ENCODE results near the gene ZNF587. TPM values are rescaled to one million over a fixed set of nuclear protein-coding genes. Genes with fewer than 3 reads are reported as not detected.
A peak's percentile ranks its signal among the peaks of the same experiment; 100 is the strongest.
"Not testable (repeated sequence)": the region's sequence is repeated elsewhere in the genome, so short reads cannot be mapped to it uniquely, and the experiment has no call there.

ZNF587 gene
- total RNA-seq, 2 experiments from 2014 or later: 20.6 to 24.3 TPM

- H3K9me3 Mint-ChIP-seq, H3K4me3 Mint-ChIP-seq, DNase-seq, H3K27ac Mint-ChIP-seq, H3K27me3 Mint-ChIP-seq: not testable (repeated sequence)
- Mint-ChIP-seq H3K4me1 (peaks cover 26% of the 10 kb centered on the region), H3K36me3 (peaks cover 53% of the 10 kb centered on the region)
These were observed 2.5 kb upstream of the ZNF587 start for GRCh38 chr19:57847164-57847563.

GRCh38 chr19:57849162-57849665 lies 445 bp upstream of the ZNF587 start:
- DNase-seq, H3K27me3 Mint-ChIP-seq, H3K9me3 Mint-ChIP-seq: not testable (repeated sequence)
- H3K36me3 Mint-ChIP-seq: peaks cover 55% of the 10 kb centered on the region
- H3K4me3 Mint-ChIP-seq: peak overlapping the region; percentile 87
- peak overlapping the region; percentile 87 for H3K27ac Mint-ChIP-seq
- peaks cover 23% of the 10 kb centered on the region for H3K4me1 Mint-ChIP-seq

- H3K27ac Mint-ChIP-seq: peak overlapping the region; percentile 87
- peaks cover 5% of the 10 kb centered on the region for H3K9me3 Mint-ChIP-seq
- H3K36me3 Mint-ChIP-seq: peaks cover 57% of the 10 kb centered on the region
- peak; percentile 8 for DNase-seq
- peaks cover 23% of the 10 kb centered on the region for H3K4me1 Mint-ChIP-seq
- peak overlapping the region; percentile 87 for H3K4me3 Mint-ChIP-seq
- H3K27me3 Mint-ChIP-seq: no peaks in the 10 kb centered on the region
These were observed 926 bp downstream of the ZNF587 start for GRCh38 chr19:57850553-57851017.

- not testable (repeated sequence) for H3K4me3 Mint-ChIP-seq, H3K9me3 Mint-ChIP-seq, H3K27ac Mint-ChIP-seq, DNase-seq, H3K27me3 Mint-ChIP-seq
- H3K4me1 Mint-ChIP-seq: peaks cover 22% of the 10 kb centered on the region
- peaks cover 65% of the 10 kb centered on the region for H3K36me3 Mint-ChIP-seq
These were observed 2.3 kb downstream of the ZNF587 start for GRCh38 chr19:57851812-57852603.

- H3K27me3 Mint-ChIP-seq, H3K9me3 Mint-ChIP-seq, DNase-seq, H3K4me3 Mint-ChIP-seq, H3K27ac Mint-ChIP-seq: not testable (repeated sequence)
- Mint-ChIP-seq H3K36me3 (peaks cover 78% of the 10 kb centered on the region), H3K4me1 (peaks cover 21% of the 10 kb centered on the region)
These were observed 4.5 kb downstream of the ZNF587 start for GRCh38 chr19:57854117-57854516.

GRCh38 chr19:57862351-57862750 lies 12.7 kb downstream of the ZNF587 start:
- Mint-ChIP-seq H3K9me3 (peaks cover 44% of the 10 kb centered on the region), H3K36me3 (peaks cover 91% of the 10 kb centered on the region)
- not testable (repeated sequence) for H3K4me3 Mint-ChIP-seq, H3K27ac Mint-ChIP-seq, H3K27me3 Mint-ChIP-seq, H3K4me1 Mint-ChIP-seq, DNase-seq

GRCh38 chr19:57867868-57868492 lies 18.3 kb downstream of the ZNF587 start:
- no peak overlapping the region for H3K27ac Mint-ChIP-seq
- no peaks in the 10 kb centered on the region for H3K4me1 Mint-ChIP-seq
- DNase-seq: no peak
- H3K27me3 Mint-ChIP-seq: no peaks in the 10 kb centered on the region
- peaks cover 92% of the 10 kb centered on the region for H3K36me3 Mint-ChIP-seq
- peaks cover 50% of the 10 kb centered on the region for H3K9me3 Mint-ChIP-seq
- H3K4me3 Mint-ChIP-seq: no peak overlapping the region

- not testable (repeated sequence) for H3K27me3 Mint-ChIP-seq, H3K4me1 Mint-ChIP-seq, H3K4me3 Mint-ChIP-seq, H3K27ac Mint-ChIP-seq, DNase-seq
- Mint-ChIP-seq H3K36me3 (peaks cover 92% of the 10 kb centered on the region), H3K9me3 (peaks cover 57% of the 10 kb centered on the region)
These were observed 20.0 kb downstream of the ZNF587 start for GRCh38 chr19:57869655-57870054.

- H3K4me1 Mint-ChIP-seq: no peaks in the 10 kb centered on the region
- H3K9me3 Mint-ChIP-seq: peaks cover 55% of the 10 kb centered on the region
- peaks cover 92% of the 10 kb centered on the region for H3K36me3 Mint-ChIP-seq
- no peak overlapping the region for H3K4me3 Mint-ChIP-seq
- no peak overlapping the region for H3K27ac Mint-ChIP-seq
- no peaks in the 10 kb centered on the region for H3K27me3 Mint-ChIP-seq
- no peak for DNase-seq
These were observed 20.6 kb downstream of the ZNF587 start for GRCh38 chr19:57870225-57870624.

- H3K27ac Mint-ChIP-seq: no peak overlapping the region
- no peaks in the 10 kb centered on the region for H3K27me3 Mint-ChIP-seq
- DNase-seq: no peak
- no peak overlapping the region for H3K4me3 Mint-ChIP-seq
- H3K4me1 Mint-ChIP-seq: no peaks in the 10 kb centered on the region
- H3K36me3 Mint-ChIP-seq: peaks cover 93% of the 10 kb centered on the region
- peaks cover 59% of the 10 kb centered on the region for H3K9me3 Mint-ChIP-seq
These were observed 22.8 kb downstream of the ZNF587 start for GRCh38 chr19:57872450-57872849.

- H3K27me3 Mint-ChIP-seq, H3K4me3 Mint-ChIP-seq, H3K27ac Mint-ChIP-seq, DNase-seq, H3K4me1 Mint-ChIP-seq: not testable (repeated sequence)
- Mint-ChIP-seq H3K36me3 (peaks cover 93% of the 10 kb centered on the region), H3K9me3 (peaks cover 60% of the 10 kb centered on the region)
These were observed 24.5 kb downstream of the ZNF587 start for GRCh38 chr19:57873883-57874799.

GRCh38 chr19:57886046-57886445 lies 36.4 kb downstream of the ZNF587 start:
- peak overlapping the region; percentile 53 for H3K4me3 Mint-ChIP-seq
- H3K9me3 Mint-ChIP-seq: peaks cover 18% of the 10 kb centered on the region
- H3K36me3 Mint-ChIP-seq: peaks cover 68% of the 10 kb centered on the region
- no peaks in the 10 kb centered on the region for H3K27me3 Mint-ChIP-seq
- H3K4me1 Mint-ChIP-seq: peaks cover 26% of the 10 kb centered on the region
- no peak overlapping the region for H3K27ac Mint-ChIP-seq
- DNase-seq: no peak

GRCh38 chr19:57887195-57887941 lies 37.7 kb downstream of the ZNF587 start:
- Mint-ChIP-seq H3K9me3 (peaks cover 18% of the 10 kb centered on the region), H3K36me3 (peaks cover 68% of the 10 kb centered on the region)

GRCh38 chr19:57888107-57888559 lies 38.5 kb downstream of the ZNF587 start:
- Mint-ChIP-seq H3K27ac (peak overlapping the region; percentile 94), H3K27me3 (no peaks in the 10 kb centered on the region), H3K9me3 (peaks cover 18% of the 10 kb centered on the region), H3K4me1 (peaks cover 26% of the 10 kb centered on the region), H3K4me3 (peak overlapping the region; percentile 96), H3K36me3 (peaks cover 60% of the 10 kb centered on the region)
- DNase-seq: no peak

More at GRCh38 chr19:57887195-57887941, 37.7 kb downstream of the ZNF587 start:
- Mint-ChIP-seq H3K4me1 (peaks cover 26% of the 10 kb centered on the region), H3K4me3 (peak overlapping the region; percentile 96), H3K27me3 (no peaks in the 10 kb centered on the region), H3K27ac (peak overlapping the region; percentile 94)
- no peak for DNase-seq
